ENCODE measurements around the gene HOXC10. TPM values are rescaled to one million over a fixed set of nuclear protein-coding genes. Genes with fewer than 3 reads are reported as not detected.

The HOXC10 gene
- total and polyA plus RNA-seq, 7 experiments from 2014 or later = not detected

- peaks cover 91 to 95% (median 92%) of the 10 kb centered on the region in 5 donors for H3K27me3 Mint-ChIP-seq
- H3K9me3 ChIP-seq (ENCODE audit: control insufficient read depth in 2 of 3, low read length in 3 of 3) = no peaks in the 10 kb centered on the region
- H3K36me3 Mint-ChIP-seq = peaks cover 0 to 3% (median 0%) of the 10 kb centered on the region in 5 donors
- peaks cover 62 to 85% of the 10 kb centered on the region in 2 donors for H3K27me3 ChIP-seq (ENCODE audit: control insufficient read depth in 2 of 2, insufficient read depth in 2 of 2, low read length in 2 of 2)
- peaks cover 32 to 55% (median 44%) of the 10 kb centered on the region in 7 donors for H3K4me1 Mint-ChIP-seq
- peak overlapping the region in 9 of 10 donors; percentile 40 to 77 (median 64) for H3K4me3 Mint-ChIP-seq
- no peak for ATAC-seq
- H3K27ac ChIP-seq (ENCODE audit: low read depth, low read length) = no peak overlapping the region
- DNase-seq = no peak
- ChIA-PET POLR2A (interaction anchor here (0.8 to 1.2 kb wide), 2 partner anchors 9 to 25 kb away, joined by 3 to 4 read pairs; no protein-coding TSS in a partner anchor), CTCF (interaction anchor here (0.9 kb wide), 1 partner anchor 229 kb away, joined by 3 read pairs; no protein-coding TSS in a partner anchor)
- H3K27ac Mint-ChIP-seq = peak overlapping the region in 4 of 9 donors; percentile 43 to 81 (median 62)
- no peak overlapping the region for H3K4me3 ChIP-seq (ENCODE audit: low read length)
- H3K9me3 Mint-ChIP-seq = peaks cover 0 to 19% (median 0%) of the 10 kb centered on the region in 11 donors
- peaks cover 20 to 23% of the 10 kb centered on the region in 2 donors for H3K4me1 ChIP-seq (ENCODE audit: control insufficient read depth in 2 of 2, insufficient read depth in 2 of 2, low read length in 2 of 2)
- H3K36me3 ChIP-seq (ENCODE audit: control insufficient read depth in 2 of 3, insufficient read depth in 3 of 3, low read length in 3 of 3) = no peaks in the 10 kb centered on the region
- intact Hi-C loops (cut with micrococcal nuclease) = loop anchor here in 1 of 2 donors (5.0 kb wide), 2 partner anchors 33 to 42 kb away; partner anchors contain the start of genes HOXC12 and HOXC6
These were observed 697 bp downstream of the HOXC10 start for GRCh38 chr12:53985692-53985993.

- H3K27me3 Mint-ChIP-seq = peaks cover 91 to 95% (median 91%) of the 10 kb centered on the region in 5 donors
- H3K4me1 Mint-ChIP-seq = peaks cover 32 to 55% (median 44%) of the 10 kb centered on the region in 7 donors
- no peak overlapping the region for H3K27ac ChIP-seq (ENCODE audit: low read depth, low read length)
- H3K4me3 ChIP-seq (ENCODE audit: low read length) = no peak overlapping the region
- H3K36me3 ChIP-seq (ENCODE audit: control insufficient read depth in 2 of 3, insufficient read depth in 3 of 3, low read length in 3 of 3) = no peaks in the 10 kb centered on the region
- POLR2A ChIA-PET = interaction anchor here (0.8 to 1.2 kb wide), 3 partner anchors 9 to 25 kb away, joined by 3 to 4 read pairs (median 3); no protein-coding TSS in a partner anchor
- peak overlapping the region in 1 of 9 donors; percentile 52 for H3K27ac Mint-ChIP-seq
- CTCF ChIA-PET = interaction anchor here (0.9 to 1.3 kb wide), 2 partner anchors 222 to 228 kb away, joined by 3 read pairs; no protein-coding TSS in a partner anchor
- peaks cover 0 to 3% (median 0%) of the 10 kb centered on the region in 5 donors for H3K36me3 Mint-ChIP-seq
- peak overlapping the region in 9 of 10 donors; percentile 12 to 71 (median 56) for H3K4me3 Mint-ChIP-seq
- peaks cover 63 to 87% of the 10 kb centered on the region in 2 donors for H3K27me3 ChIP-seq (ENCODE audit: control insufficient read depth in 2 of 2, insufficient read depth in 2 of 2, low read length in 2 of 2)
- no peak for DNase-seq
- no peaks in the 10 kb centered on the region for H3K9me3 ChIP-seq (ENCODE audit: control insufficient read depth in 2 of 3, low read length in 3 of 3)
- intact Hi-C loops (cut with micrococcal nuclease) = loop anchor here in 1 of 2 donors (5.0 kb wide), 2 partner anchors 34 to 41 kb away; partner anchors contain the start of genes HOXC12 and HOXC6
- peaks cover 20 to 23% of the 10 kb centered on the region in 2 donors for H3K4me1 ChIP-seq (ENCODE audit: control insufficient read depth in 2 of 2, insufficient read depth in 2 of 2, low read length in 2 of 2)
- peaks cover 0 to 19% (median 0%) of the 10 kb centered on the region in 11 donors for H3K9me3 Mint-ChIP-seq
- no peak for ATAC-seq
These were observed 1.2 kb downstream of the HOXC10 start for GRCh38 chr12:53985994-53986685.

- Histone ChIP-seq H3K4me3 (ENCODE audit: low read length) (no peak overlapping the region), H3K4me1 (ENCODE audit: control insufficient read depth in 2 of 2, insufficient read depth in 2 of 2, low read length in 2 of 2) (peaks cover 20 to 23% of the 10 kb centered on the region in 2 donors), H3K36me3 (ENCODE audit: control insufficient read depth in 2 of 3, insufficient read depth in 3 of 3, low read length in 3 of 3) (no peaks in the 10 kb centered on the region), H3K27me3 (ENCODE audit: control insufficient read depth in 2 of 2, insufficient read depth in 2 of 2, low read length in 2 of 2) (peaks cover 70 to 89% of the 10 kb centered on the region in 2 donors), H3K9me3 (ENCODE audit: control insufficient read depth in 2 of 3, low read length in 3 of 3) (no peaks in the 10 kb centered on the region), H3K27ac (ENCODE audit: low read depth, low read length) (no peak overlapping the region)
- H3K4me1 Mint-ChIP-seq = peaks cover 32 to 55% (median 44%) of the 10 kb centered on the region in 7 donors
- H3K36me3 Mint-ChIP-seq = peaks cover 0 to 3% (median 0%) of the 10 kb centered on the region in 5 donors
- peak overlapping the region in 3 of 9 donors; percentile 7 to 47 (median 13) for H3K27ac Mint-ChIP-seq
- H3K27me3 Mint-ChIP-seq = peaks cover 88 to 95% (median 90%) of the 10 kb centered on the region in 5 donors
- H3K9me3 Mint-ChIP-seq = peaks cover 0 to 20% (median 0%) of the 10 kb centered on the region in 11 donors
- H3K4me3 Mint-ChIP-seq = peak overlapping the region in 8 of 10 donors; percentile 1 to 71 (median 50)
- intact Hi-C loops (cut with micrococcal nuclease) = loop anchor here in 1 of 2 donors (5.0 kb wide), 2 partner anchors 35 to 40 kb away; partner anchors contain the start of genes HOXC12 and HOXC6
- ChIA-PET CTCF (interaction anchor here (1.3 kb wide), 1 partner anchor 221 kb away, joined by 3 read pairs; no protein-coding TSS in a partner anchor), POLR2A (interaction anchor here (1.0 to 1.5 kb wide), 2 partner anchors 9 to 10 kb away, joined by 3 to 6 read pairs; no protein-coding TSS in a partner anchor)
- no peak for ATAC-seq
- DNase-seq = no peak
These were observed 1.9 kb downstream of the HOXC10 start for GRCh38 chr12:53986686-53987483.

GRCh38 chr12:53987787-53988230 is 2.9 kb downstream of the HOXC10 start:
- Histone ChIP-seq H3K27ac (ENCODE audit: low read depth, low read length) (no peak overlapping the region), H3K36me3 (ENCODE audit: control insufficient read depth in 2 of 3, insufficient read depth in 3 of 3, low read length in 3 of 3) (no peaks in the 10 kb centered on the region), H3K9me3 (ENCODE audit: control insufficient read depth in 2 of 3, low read length in 3 of 3) (no peaks in the 10 kb centered on the region), H3K4me3 (ENCODE audit: low read length) (no peak overlapping the region), H3K27me3 (ENCODE audit: control insufficient read depth in 2 of 2, insufficient read depth in 2 of 2, low read length in 2 of 2) (peaks cover 67 to 87% of the 10 kb centered on the region in 2 donors), H3K4me1 (ENCODE audit: control insufficient read depth in 2 of 2, insufficient read depth in 2 of 2, low read length in 2 of 2) (peaks cover 20 to 23% of the 10 kb centered on the region in 2 donors)
- no peak overlapping the region for H3K27ac Mint-ChIP-seq
- peaks cover 0 to 18% (median 0%) of the 10 kb centered on the region in 11 donors for H3K9me3 Mint-ChIP-seq
- no peak for DNase-seq
- intact Hi-C loops (cut with micrococcal nuclease) = loop anchor here in 1 of 2 donors (2.0 to 5.0 kb wide), 3 partner anchors 36 to 197 kb away; partner anchors contain the start of genes HOXC12 and HOXC6
- peaks cover 32 to 55% (median 44%) of the 10 kb centered on the region in 7 donors for H3K4me1 Mint-ChIP-seq
- H3K36me3 Mint-ChIP-seq = peaks cover 0 to 3% (median 0%) of the 10 kb centered on the region in 5 donors
- H3K27me3 Mint-ChIP-seq = peaks cover 87 to 95% (median 91%) of the 10 kb centered on the region in 5 donors
- ChIA-PET CTCF (interaction anchor here (1.5 kb wide), 1 partner anchor 227 kb away, joined by 5 read pairs; no protein-coding TSS in a partner anchor), POLR2A (interaction anchor here (0.6 to 1.5 kb wide), 2 partner anchors 11 to 43 kb away, joined by 3 to 6 read pairs; no protein-coding TSS in a partner anchor)
- ATAC-seq = no peak
- H3K4me3 Mint-ChIP-seq = peak overlapping the region in 2 of 10 donors; percentile 16 to 39

- Mint-ChIP-seq H3K9me3 (peaks cover 0 to 10% (median 0%) of the 10 kb centered on the region in 11 donors), H3K4me3 (peak overlapping the region in 9 of 10 donors; percentile 22 to 75 (median 59)), H3K27ac (peak overlapping the region in 1 of 9 donors; percentile 13), H3K36me3 (peaks cover 0 to 3% (median 0%) of the 10 kb centered on the region in 5 donors), H3K4me1 (peaks cover 32 to 53% (median 47%) of the 10 kb centered on the region in 7 donors), H3K27me3 (peaks cover 86 to 95% (median 91%) of the 10 kb centered on the region in 5 donors)
- intact Hi-C loops (cut with micrococcal nuclease) = loop anchor here in 1 of 2 donors (2.0 to 5.0 kb wide), 3 partner anchors 36 to 198 kb away; partner anchors contain the start of genes HOXC12 and HOXC6
- POLR2A ChIA-PET = interaction anchor here (0.8 kb wide), 1 partner anchor 11 kb away, joined by 3 read pairs; the partner anchor contains the start of gene HOXC9
- DNase-seq (no peak), ATAC-seq (no peak)
- peaks cover 20 to 23% of the 10 kb centered on the region in 2 donors for H3K4me1 ChIP-seq (ENCODE audit: control insufficient read depth in 2 of 2, insufficient read depth in 2 of 2, low read length in 2 of 2)
- H3K9me3 ChIP-seq (ENCODE audit: control insufficient read depth in 2 of 3, low read length in 3 of 3) = no peaks in the 10 kb centered on the region
- H3K27me3 ChIP-seq (ENCODE audit: control insufficient read depth in 2 of 2, insufficient read depth in 2 of 2, low read length in 2 of 2) = peaks cover 71 to 87% of the 10 kb centered on the region in 2 donors
- CTCF ChIA-PET = interaction anchor here (1.5 kb wide), 1 partner anchor 226 kb away, joined by 5 read pairs; no protein-coding TSS in a partner anchor
- H3K36me3 ChIP-seq (ENCODE audit: control insufficient read depth in 2 of 3, insufficient read depth in 3 of 3, low read length in 3 of 3) = no peaks in the 10 kb centered on the region
- H3K27ac ChIP-seq (ENCODE audit: low read depth, low read length) = no peak overlapping the region
- no peak overlapping the region for H3K4me3 ChIP-seq (ENCODE audit: low read length)
These were observed 3.7 kb downstream of the HOXC10 start for GRCh38 chr12:53988541-53989226.
